ENCODE measurements around the gene POPDC2. TPM values are rescaled to one million over a fixed set of nuclear protein-coding genes. Genes with fewer than 3 reads are reported as not detected.
A peak's percentile ranks its signal among the peaks of the same experiment; 100 is the strongest.

The POPDC2 gene
- total and polyA plus RNA-seq, 10 of the 15 experiments (the other 5 are each of a cell fraction or from before 2014, with no cell fraction given), result 1.8 to 12.7 (median 3.5) TPM

DNA sequence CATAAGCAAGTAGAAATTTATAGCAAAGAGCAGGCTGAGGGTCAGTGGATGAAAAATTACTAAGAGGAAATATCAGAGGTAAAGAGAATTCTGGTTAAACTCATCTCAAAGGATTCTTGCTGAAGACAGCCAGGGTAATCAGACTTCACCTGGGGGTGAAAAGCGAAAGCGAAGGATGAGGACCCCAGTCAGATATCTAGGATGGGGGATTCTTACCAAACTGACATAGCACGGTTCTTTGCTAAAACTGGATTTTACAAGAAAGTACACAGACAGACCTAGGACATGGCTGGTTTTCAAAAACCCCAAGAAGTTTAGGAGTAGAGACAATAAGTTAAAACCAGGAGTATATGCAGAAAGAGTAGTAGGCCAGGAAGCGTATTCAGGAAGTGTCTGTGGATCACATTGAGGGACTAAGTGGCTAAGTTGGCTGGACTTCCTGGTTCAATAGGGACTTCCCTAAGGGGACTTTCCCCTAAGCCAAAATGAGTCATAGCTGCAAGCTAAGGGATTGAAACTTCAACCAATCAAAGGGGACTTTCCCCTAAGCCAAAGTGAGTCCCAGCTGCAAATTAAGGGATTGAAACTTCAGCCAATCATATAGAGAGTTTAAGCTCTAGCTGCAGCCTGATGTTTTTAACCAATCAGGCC, 40.0 kb upstream of the POPDC2 start (continued):
- TF ChIP-seq ASH2L (IDR thresholded peaks at IDR 0.05; ENCODE audit: borderline replicate concordance, low read depth) (no peak), EP300 (IDR thresholded peaks at IDR 0.05; ENCODE audit: borderline replicate concordance in 1 of 2, control insufficient read depth in 1 of 2, low read depth in 2 of 2, low read length in 2 of 2) (peak in 1 of 2 experiments; percentile 83; a peak in 2 of 4 replicates), FOXM1 (IDR thresholded peaks at IDR 0.05; ENCODE audit: low read depth, low read length) (peak; percentile 80), NR2F1 (conservative IDR thresholded peaks at IDR 0.05) (no peak), BMI1 (IDR thresholded peaks at IDR 0.05; ENCODE audit: borderline replicate concordance) (peak; percentile 69), ZNF592 (IDR thresholded peaks at IDR 0.05) (peak; percentile 15; the same call in 1 of the 2 replicates), BRCA1 (IDR thresholded peaks at IDR 0.05; ENCODE audit: low read depth, low read length) (no peak), NR2C1 (IDR thresholded peaks at IDR 0.05) (no peak), MXI1 (IDR thresholded peaks at IDR 0.05; ENCODE audit: low read depth, low read length) (no peak), CBFB (IDR thresholded peaks at IDR 0.05; ENCODE audit: low read depth) (0 out of 2 replicates have a peak, but pooled peaks have one; percentile 13), POLR2AphosphoS5 (IDR thresholded peaks at IDR 0.05; ENCODE audit: low read length) (peak; percentile 57; the same call in 1 of the 2 replicates), LARP7 (IDR thresholded peaks at IDR 0.05) (no peak), STAT1 (conservative IDR thresholded peaks at IDR 0.05) (no peak), NR2C2 (IDR thresholded peaks at IDR 0.05; ENCODE audit: borderline replicate concordance, control insufficient read depth, insufficient read length, low read depth) (no peak), HCFC1 (IDR thresholded peaks at IDR 0.05; ENCODE audit: low read length) (no peak), ZNF622 (IDR thresholded peaks at IDR 0.05) (no peak), HDAC6 (IDR thresholded peaks at IDR 0.05; ENCODE audit: unreplicated experiment) (no peak), EZH2 (IDR thresholded peaks at IDR 0.05; ENCODE audit: borderline replicate concordance, control insufficient read depth, low read depth, low read length) (no peak)
- TF ChIP-seq, protein P1, sequence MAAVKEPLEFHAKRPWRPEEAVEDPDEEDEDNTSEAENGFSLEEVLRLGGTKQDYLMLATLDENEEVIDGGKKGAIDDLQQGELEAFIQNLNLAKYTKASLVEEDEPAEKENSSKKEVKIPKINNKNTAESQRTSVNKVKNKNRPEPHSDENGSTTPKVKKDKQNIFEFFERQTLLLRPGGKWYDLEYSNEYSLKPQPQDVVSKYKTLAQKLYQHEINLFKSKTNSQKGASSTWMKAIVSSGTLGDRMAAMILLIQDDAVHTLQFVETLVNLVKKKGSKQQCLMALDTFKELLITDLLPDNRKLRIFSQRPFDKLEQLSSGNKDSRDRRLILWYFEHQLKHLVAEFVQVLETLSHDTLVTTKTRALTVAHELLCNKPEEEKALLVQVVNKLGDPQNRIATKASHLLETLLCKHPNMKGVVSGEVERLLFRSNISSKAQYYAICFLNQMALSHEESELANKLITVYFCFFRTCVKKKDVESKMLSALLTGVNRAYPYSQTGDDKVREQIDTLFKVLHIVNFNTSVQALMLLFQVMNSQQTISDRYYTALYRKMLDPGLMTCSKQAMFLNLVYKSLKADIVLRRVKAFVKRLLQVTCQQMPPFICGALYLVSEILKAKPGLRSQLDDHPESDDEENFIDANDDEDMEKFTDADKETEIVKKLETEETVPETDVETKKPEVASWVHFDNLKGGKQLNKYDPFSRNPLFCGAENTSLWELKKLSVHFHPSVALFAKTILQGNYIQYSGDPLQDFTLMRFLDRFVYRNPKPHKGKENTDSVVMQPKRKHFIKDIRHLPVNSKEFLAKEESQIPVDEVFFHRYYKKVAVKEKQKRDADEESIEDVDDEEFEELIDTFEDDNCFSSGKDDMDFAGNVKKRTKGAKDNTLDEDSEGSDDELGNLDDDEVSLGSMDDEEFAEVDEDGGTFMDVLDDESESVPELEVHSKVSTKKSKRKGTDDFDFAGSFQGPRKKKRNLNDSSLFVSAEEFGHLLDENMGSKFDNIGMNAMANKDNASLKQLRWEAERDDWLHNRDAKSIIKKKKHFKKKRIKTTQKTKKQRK (IDR thresholded peaks at IDR 0.05; ENCODE audit: low read depth, low read length), result no peak
- TF ChIP-seq, protein P2, sequence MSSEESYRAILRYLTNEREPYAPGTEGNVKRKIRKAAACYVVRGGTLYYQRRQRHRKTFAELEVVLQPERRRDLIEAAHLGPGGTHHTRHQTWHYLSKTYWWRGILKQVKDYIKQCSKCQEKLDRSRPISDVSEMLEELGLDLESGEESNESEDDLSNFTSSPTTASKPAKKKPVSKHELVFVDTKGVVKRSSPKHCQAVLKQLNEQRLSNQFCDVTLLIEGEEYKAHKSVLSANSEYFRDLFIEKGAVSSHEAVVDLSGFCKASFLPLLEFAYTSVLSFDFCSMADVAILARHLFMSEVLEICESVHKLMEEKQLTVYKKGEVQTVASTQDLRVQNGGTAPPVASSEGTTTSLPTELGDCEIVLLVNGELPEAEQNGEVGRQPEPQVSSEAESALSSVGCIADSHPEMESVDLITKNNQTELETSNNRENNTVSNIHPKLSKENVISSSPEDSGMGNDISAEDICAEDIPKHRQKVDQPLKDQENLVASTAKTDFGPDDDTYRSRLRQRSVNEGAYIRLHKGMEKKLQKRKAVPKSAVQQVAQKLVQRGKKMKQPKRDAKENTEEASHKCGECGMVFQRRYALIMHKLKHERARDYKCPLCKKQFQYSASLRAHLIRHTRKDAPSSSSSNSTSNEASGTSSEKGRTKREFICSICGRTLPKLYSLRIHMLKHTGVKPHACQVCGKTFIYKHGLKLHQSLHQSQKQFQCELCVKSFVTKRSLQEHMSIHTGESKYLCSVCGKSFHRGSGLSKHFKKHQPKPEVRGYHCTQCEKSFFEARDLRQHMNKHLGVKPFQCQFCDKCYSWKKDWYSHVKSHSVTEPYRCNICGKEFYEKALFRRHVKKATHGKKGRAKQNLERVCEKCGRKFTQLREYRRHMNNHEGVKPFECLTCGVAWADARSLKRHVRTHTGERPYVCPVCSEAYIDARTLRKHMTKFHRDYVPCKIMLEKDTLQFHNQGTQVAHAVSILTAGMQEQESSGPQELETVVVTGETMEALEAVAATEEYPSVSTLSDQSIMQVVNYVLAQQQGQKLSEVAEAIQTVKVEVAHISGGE (CRISPR knock-in tag; IDR thresholded peaks at IDR 0.05), result no peak
